A673 (cell line): Measurements from ENCODE around the gene CAPN11. TPM values are rescaled to one million over a fixed set of nuclear protein-coding genes. Genes with fewer than 3 reads are reported as not detected.

ENCODE experiments used
- BruUV-seq: library from RNA; stranded (reverse); fragments of 400-500 nt; replicated peaks from 2 replicates; lab custom pipeline; 2021; lab: Mats Ljungman, UMichigan
- CTCF ChIA-PET: fragments of 300-600 bp; sonication (Branson Sonifier 250); formaldehyde crosslinking; loops from one replicate; lab custom pipeline; 2022; ENCODE audit warnings: antibody characterized with exemption; lab: Charles Lee
- POLR2A ChIA-PET: fragments of 300-600 bp; sonication (Branson Sonifier 250); formaldehyde crosslinking; loops from one replicate; lab custom pipeline; 2022; ENCODE audit warnings: antibody characterized with exemption; ENCODE audit not compliant: low non-redundant PET; lab: Charles Lee
- DNase-seq: peaks from one replicate; pipeline ENCODE4 v3.0.0-alpha.2; 2015; ENCODE audit warnings: low spot score
- H3K27ac ChIP-seq: fragments of 200-600 bp; sonication (generic); 2 replicates; pipeline ENCODE4 v1.5.1; 2016; ENCODE audit warnings: mixed run types, low read depth, mild to moderate bottlenecking, mixed read lengths, antibody characterized with exemption, low read length; ENCODE audit not compliant: poor library complexity, severe bottlenecking
- H3K27me3 ChIP-seq: fragments of 200-600 bp; sonication (generic); replicated peaks from 2 replicates; pipeline ENCODE4 v1.6.1; 2017; ENCODE audit warnings: mixed run types, low read depth, mild to moderate bottlenecking, mixed read lengths, antibody characterized with exemption, low read length; ENCODE audit not compliant: insufficient read depth, poor library complexity
- H3K36me3 ChIP-seq: fragments of 200-600 bp; sonication (generic); 2 replicates; pipeline ENCODE4 v1.6.1; 2016; ENCODE audit warnings: mixed run types, mild to moderate bottlenecking, mixed read lengths, antibody characterized with exemption, low read length; ENCODE audit not compliant: insufficient read depth, poor library complexity, severe bottlenecking
- H3K4me1 ChIP-seq: fragments of 200-600 bp; sonication (generic); 2 replicates; pipeline ENCODE4 v1.6.1; 2017; ENCODE audit warnings: mixed run types, mild to moderate bottlenecking, mixed read lengths, antibody characterized with exemption, low read length; ENCODE audit not compliant: insufficient read depth, poor library complexity, severe bottlenecking
- H3K4me3 ChIP-seq: fragments of 200-600 bp; sonication (generic); 2 replicates; pipeline ENCODE4 v1.5.1; 2016; ENCODE audit warnings: low read depth, mixed run types, mild to moderate bottlenecking, mixed read lengths, low read length; ENCODE audit not compliant: poor library complexity, severe bottlenecking
- H3K9me3 ChIP-seq: fragments of 200-600 bp; sonication (generic); 2 replicates; pipeline ENCODE4 v1.6.1; 2016; ENCODE audit warnings: mixed run types, low read depth, mild to moderate bottlenecking, mixed read lengths, antibody characterized with exemption, low read length; ENCODE audit not compliant: poor library complexity, severe bottlenecking
- CTCF ChIP-seq: fragments of 300-800, 200-600 bp; sonication (generic); conservative IDR thresholded peaks from 2 replicates; pipeline ENCODE4 v1.5.1; 2017; ENCODE audit warnings: low read depth, mild to moderate bottlenecking, antibody characterized with exemption, low read length, moderate library complexity, mixed read lengths
- EZH2 ChIP-seq: fragments of 200-600 bp; sonication (generic); IDR thresholded peaks from 2 replicates; pipeline ENCODE4 v1.6.1; 2017; ENCODE audit warnings: borderline replicate concordance, low read depth, mild to moderate bottlenecking, mixed read lengths, antibody characterized with exemption, low read length; ENCODE audit not compliant: poor library complexity, severe bottlenecking
- intact Hi-C: fragments of 100-400 bp; cut with micrococcal nuclease; formaldehyde crosslinking; loops from one replicate; pipeline ENCODE4 v1.10.0; 2022; ENCODE audit not compliant: unreplicated experiment
- total RNA-seq: library from RNA; stranded (reverse); gene quantifications from 2 replicates; pipeline ENCODE4 v1.2.3, GENCODE V29; 2021

CAPN11 gene
- total RNA-seq, 1 experiment from 2014 or later = not detected

GRCh38 chr6:44198684-44199083 is 40.1 kb downstream of the CAPN11 start:
- BruUV-seq = no TSS peak
- intact Hi-C loops = no loop called here
- ChIA-PET POLR2A (no interaction called here), CTCF (no interaction called here)
- TF ChIP-seq CTCF (no peak), EZH2 (no peak)
- H3K27ac ChIP-seq = no peak overlapping the region
- H3K4me3 ChIP-seq = no peak overlapping the region
- no peak for DNase-seq
- no peaks in the 10 kb centered on the region for H3K4me1 ChIP-seq
- no peaks in the 10 kb centered on the region for H3K27me3 ChIP-seq
- H3K36me3 ChIP-seq = no peaks in the 10 kb centered on the region
- H3K9me3 ChIP-seq = no peaks in the 10 kb centered on the region

GRCh38 chr6:44199883-44200282 is 41.3 kb downstream of the CAPN11 start:
- H3K4me1 ChIP-seq = no peaks in the 10 kb centered on the region
- POLR2A ChIA-PET = no interaction called here
- BruUV-seq = no TSS peak
- H3K9me3 ChIP-seq = no peaks in the 10 kb centered on the region
- intact Hi-C loops = no loop called here
- no peak overlapping the region for H3K4me3 ChIP-seq
- no peaks in the 10 kb centered on the region for H3K27me3 ChIP-seq
- no peaks in the 10 kb centered on the region for H3K36me3 ChIP-seq
- CTCF ChIA-PET = no interaction called here
- H3K27ac ChIP-seq = no peak overlapping the region
- TF ChIP-seq EZH2 (no peak), CTCF (no peak)
- DNase-seq = no peak

- TF ChIP-seq EZH2 (no peak), CTCF (no peak)
- ChIA-PET POLR2A (interaction anchor here (0.6 kb wide), 1 partner anchor 45 kb away, joined by 3 read pairs; no protein-coding TSS in a partner anchor), CTCF (no interaction called here)
- H3K27me3 ChIP-seq = no peaks in the 10 kb centered on the region
- DNase-seq = no peak
- H3K4me3 ChIP-seq = no peak overlapping the region
- intact Hi-C loops = no loop called here
- H3K36me3 ChIP-seq = no peaks in the 10 kb centered on the region
- H3K4me1 ChIP-seq = no peaks in the 10 kb centered on the region
- H3K9me3 ChIP-seq = no peaks in the 10 kb centered on the region
- no TSS peak for BruUV-seq
- H3K27ac ChIP-seq = no peak overlapping the region
Observed at GRCh38 chr6:44201200-44201599, 42.6 kb downstream of the CAPN11 start.
